MG63 (cell line): Measurements from ENCODE around the gene TTC33. TPM values are rescaled to one million over a fixed set of nuclear protein-coding genes. Genes with fewer than 3 reads are reported as not detected.
A peak's percentile ranks its signal among the peaks of the same experiment; 100 is the strongest.
"Not testable (repeated sequence)": the region's sequence is repeated elsewhere in the genome, so short reads cannot be mapped to it uniquely, and the experiment has no call there.

Experiments used
- DNase-seq: peaks from one replicate; pipeline ENCODE4 v3.0.0-alpha.2; 2020
- H3K27me3 ChIP-seq: fragments of 250-450 bp; sonication (Bioruptor Pico); 2 replicates; pipeline ENCODE4 v1.5.1; 2020; ENCODE audit warnings: mild to moderate bottlenecking, moderate library complexity
- H3K36me3 ChIP-seq: fragments of 250-450 bp; sonication (Bioruptor Pico); 2 replicates; pipeline ENCODE4 v1.5.1; 2020; ENCODE audit warnings: mild to moderate bottlenecking, moderate library complexity
- H3K4me3 ChIP-seq: fragments of 250-450 bp; sonication (Bioruptor Pico); 2 replicates; pipeline ENCODE4 v1.5.1; 2020; ENCODE audit warnings: mild to moderate bottlenecking, moderate library complexity
- H3K9me3 ChIP-seq: fragments of 250-450 bp; sonication (Bioruptor Pico); 2 replicates; pipeline ENCODE4 v1.5.1; 2020; ENCODE audit warnings: mild to moderate bottlenecking, moderate library complexity
- total RNA-seq: library from RNA; depleted of rRNA; stranded (reverse); fragments of >200 nt; shearing (Covaris generic); gene quantifications from 2 replicates; pipeline ENCODE4 v1.2.3, GENCODE V29; 2014; ENCODE audit warnings: low replicate concordance; rRNA removed

Gene TTC33
- 16.3 and 33.5 TPM in 2 replicates for total RNA-seq

- H3K27me3 ChIP-seq, result no peaks in the 10 kb centered on the region
- H3K4me3 ChIP-seq, result peak within 1 kb of the TSS; percentile 79
- peaks cover 15% of the 10 kb centered on the region for H3K36me3 ChIP-seq
- peaks cover 9% of the 10 kb centered on the region for H3K9me3 ChIP-seq
- peak; percentile 98 for DNase-seq
Observed at GRCh38 chr5:40755407-40756365, at the start of gene TTC33. Gene TTC33 (minus strand): TSS chr5:40755961. CDS start chr5:40747018, 8,943 bp downstream.

DNA sequence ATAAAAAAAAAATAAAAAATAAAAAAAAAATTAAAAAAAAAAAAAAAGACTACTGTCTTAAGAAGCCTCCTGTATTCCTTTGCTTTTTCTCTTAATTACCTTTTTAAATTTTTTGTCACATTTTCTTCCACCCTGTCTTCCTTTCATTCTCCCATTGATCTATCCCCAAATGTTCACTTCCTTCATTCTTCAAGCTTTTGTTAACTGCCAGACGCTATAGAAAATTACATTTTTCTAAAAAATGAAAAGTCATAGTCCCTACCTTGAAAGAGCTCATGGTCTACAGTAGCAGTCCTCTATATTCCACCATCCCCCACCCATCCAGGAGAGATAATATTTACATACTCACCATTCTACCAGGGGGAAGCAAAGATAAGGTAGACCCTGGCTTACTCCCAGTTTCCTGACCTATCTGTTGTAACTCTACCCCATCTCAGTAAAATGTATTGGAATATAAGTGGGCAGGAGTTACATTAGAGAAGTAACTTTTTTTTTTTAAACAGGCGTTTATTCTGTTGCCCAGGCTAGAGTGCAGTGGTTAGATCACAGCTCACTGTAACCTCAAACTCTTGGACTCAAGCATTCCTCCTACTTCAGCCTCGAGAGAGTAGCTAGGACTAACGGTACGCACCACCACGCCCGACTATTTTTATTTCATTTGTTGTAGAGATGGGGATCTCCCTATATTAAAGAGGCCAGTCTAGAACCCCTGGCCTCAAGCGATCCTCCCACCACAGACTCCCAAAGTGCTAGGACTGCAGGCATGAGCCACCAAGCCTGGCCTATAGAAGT lies 46.2 kb upstream of the TTC33 start:
- no peaks in the 10 kb centered on the region for H3K36me3 ChIP-seq
- no peaks in the 10 kb centered on the region for H3K27me3 ChIP-seq
- DNase-seq, result no peak
- H3K4me3 ChIP-seq, result no peak overlapping the region
- H3K9me3 ChIP-seq, result no peaks in the 10 kb centered on the region

DNA sequence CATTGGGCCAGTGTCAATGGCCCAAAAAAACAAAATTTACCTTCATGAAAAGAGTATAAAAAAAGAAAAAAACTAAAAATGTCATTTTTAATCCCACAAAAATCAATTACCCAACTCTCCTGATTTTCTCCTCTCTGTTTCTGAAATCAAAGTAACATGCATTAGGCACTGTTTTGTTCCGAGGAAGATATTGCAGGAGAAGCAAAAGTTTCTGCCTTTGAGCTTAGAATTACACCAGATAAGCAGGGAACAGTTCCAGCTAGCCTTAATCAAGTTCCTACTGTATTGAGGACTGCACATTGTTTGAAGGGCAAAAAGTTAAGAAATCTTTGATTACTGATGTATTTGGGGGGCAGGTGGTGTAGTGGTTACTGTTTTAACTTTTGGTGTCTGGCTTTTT lies 43.5 kb upstream of the TTC33 start:
- H3K4me3 ChIP-seq, result peak overlapping the region; percentile 97
- peaks cover 10% of the 10 kb centered on the region for H3K36me3 ChIP-seq
- no peak for DNase-seq
- no peaks in the 10 kb centered on the region for H3K9me3 ChIP-seq
- H3K27me3 ChIP-seq, result no peaks in the 10 kb centered on the region

DNA sequence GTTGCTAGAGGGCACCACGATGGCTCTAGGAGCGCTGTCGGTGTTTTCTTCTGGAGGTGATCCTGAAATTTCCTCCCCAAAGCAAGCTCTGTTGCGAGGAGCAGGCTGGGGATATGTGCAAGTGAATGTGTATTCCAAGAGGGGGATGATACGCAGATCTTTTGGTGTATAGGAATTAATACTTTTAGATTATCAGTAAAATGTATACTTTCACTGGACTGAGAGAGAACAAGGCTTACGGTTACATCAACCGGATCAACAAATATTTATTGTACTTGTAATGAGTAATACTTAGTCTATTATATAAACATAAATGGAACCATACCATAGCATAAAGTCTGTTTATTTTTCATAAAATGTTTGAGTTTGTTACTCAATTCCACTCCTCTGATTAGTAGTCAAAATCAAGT lies 43.0 kb upstream of the TTC33 start:
- no peaks in the 10 kb centered on the region for H3K27me3 ChIP-seq
- H3K4me3 ChIP-seq, result peak overlapping the region; percentile 97
- no peaks in the 10 kb centered on the region for H3K9me3 ChIP-seq
- H3K36me3 ChIP-seq, result peaks cover 13% of the 10 kb centered on the region
- no peak for DNase-seq

DNA sequence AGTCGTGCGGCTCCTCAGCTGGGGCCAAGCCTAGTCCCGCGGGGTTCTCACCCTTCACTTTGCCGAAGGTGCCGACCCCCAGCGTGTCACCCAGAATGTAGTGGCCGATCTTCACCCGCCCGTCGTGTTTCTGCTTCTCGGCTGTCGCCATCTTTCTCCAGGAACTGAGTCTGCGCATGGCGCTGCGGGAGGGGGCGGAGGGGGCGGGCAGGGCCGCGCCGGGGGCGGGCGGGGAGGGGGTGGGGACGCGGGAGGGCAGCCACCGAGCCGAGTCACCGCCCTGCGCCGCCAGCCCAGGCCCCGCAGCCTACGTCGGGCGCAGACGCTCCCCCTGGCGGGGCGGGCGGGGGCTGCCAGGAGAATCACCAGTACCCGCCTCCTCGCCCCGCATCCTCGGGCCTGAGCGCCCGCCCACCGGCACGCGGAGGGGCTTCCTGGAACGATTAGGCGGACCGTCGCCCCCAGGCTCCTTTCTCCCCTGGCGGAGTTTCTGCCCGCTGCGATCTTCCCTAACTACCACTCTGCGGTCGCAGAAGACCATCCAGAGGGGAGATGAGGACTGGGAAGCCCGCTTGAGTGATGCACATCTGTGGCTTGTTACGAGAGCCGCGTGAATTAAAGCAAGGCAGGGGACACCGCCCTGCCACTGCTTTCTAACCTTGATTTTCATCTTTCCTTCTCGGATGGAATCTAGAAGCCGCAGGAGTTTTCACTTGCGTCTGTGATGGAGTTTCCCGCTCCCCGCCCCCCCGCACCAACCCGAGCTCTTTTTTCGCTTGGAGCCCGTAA lies 42.4 kb upstream of the TTC33 start, which contains the start of gene PRKAA1:
TSS of gene PRKAA1 (minus strand) at position 363 of the 789 bp plus-strand sequence. CDS start at position 178, 185 bp downstream.
- Histone ChIP-seq H3K27me3 (no peaks in the 10 kb centered on the region), H3K36me3 (peaks cover 13% of the 10 kb centered on the region), H3K4me3 (peak within 1 kb of the TSS; percentile 97), H3K9me3 (no peaks in the 10 kb centered on the region)
- peak; percentile 92 for DNase-seq

- Histone ChIP-seq H3K9me3 (no peaks in the 10 kb centered on the region), H3K4me3 (peak overlapping the region; percentile 97), H3K36me3 (peaks cover 13% of the 10 kb centered on the region), H3K27me3 (no peaks in the 10 kb centered on the region)
- peak; percentile 86 for DNase-seq
Observed at GRCh38 chr5:40797273-40798011, 41.7 kb upstream of the TTC33 start.

GRCh38 chr5:40796487-40796889 lies 40.7 kb upstream of the TTC33 start:
- H3K27me3 ChIP-seq, result no peaks in the 10 kb centered on the region
- DNase-seq, result peak; percentile 10
- peaks cover 13% of the 10 kb centered on the region for H3K36me3 ChIP-seq
- no peaks in the 10 kb centered on the region for H3K9me3 ChIP-seq
- H3K4me3 ChIP-seq, result peak overlapping the region; percentile 97

GRCh38 chr5:40794877-40795276 lies 39.1 kb upstream of the TTC33 start:
- not testable (repeated sequence) for DNase-seq

GRCh38 chr5:40794340-40794739 lies 38.6 kb upstream of the TTC33 start:
- not testable (repeated sequence) for DNase-seq, H3K27me3 ChIP-seq, H3K4me3 ChIP-seq, H3K9me3 ChIP-seq
- peaks cover 13% of the 10 kb centered on the region for H3K36me3 ChIP-seq

More at GRCh38 chr5:40794877-40795276, 39.1 kb upstream of the TTC33 start:
- peaks cover 13% of the 10 kb centered on the region for H3K36me3 ChIP-seq
- H3K9me3 ChIP-seq, H3K27me3 ChIP-seq, H3K4me3 ChIP-seq: not testable (repeated sequence)

DNA sequence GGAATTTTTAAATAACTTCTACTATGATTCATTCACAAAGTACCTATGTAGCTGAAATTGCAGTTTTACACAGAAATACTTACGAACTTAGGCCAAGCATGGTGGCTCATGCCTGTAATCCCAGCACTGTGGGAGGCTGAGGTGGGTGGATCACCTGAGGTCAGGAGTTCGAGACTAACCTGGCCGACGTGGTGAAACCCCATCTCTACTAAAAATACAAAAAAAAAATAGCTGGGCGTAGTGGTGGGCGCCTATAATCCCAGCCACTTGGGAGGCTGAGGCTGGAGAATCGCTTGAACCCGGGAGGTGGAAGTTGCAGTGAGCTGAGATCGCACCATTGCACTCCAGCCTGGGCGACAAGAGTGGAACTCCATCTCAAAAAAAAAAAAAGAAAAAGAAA lies 36.9 kb upstream of the TTC33 start:
- not testable (repeated sequence) for H3K4me3 ChIP-seq, DNase-seq, H3K9me3 ChIP-seq, H3K27me3 ChIP-seq
- peaks cover 29% of the 10 kb centered on the region for H3K36me3 ChIP-seq

GRCh38 chr5:40791715-40792139 lies 36.0 kb upstream of the TTC33 start:
- no peak overlapping the region for H3K4me3 ChIP-seq
- H3K36me3 ChIP-seq, result peaks cover 29% of the 10 kb centered on the region
- no peaks in the 10 kb centered on the region for H3K27me3 ChIP-seq
- no peak for DNase-seq
- H3K9me3 ChIP-seq, result peaks cover 9% of the 10 kb centered on the region

DNA sequence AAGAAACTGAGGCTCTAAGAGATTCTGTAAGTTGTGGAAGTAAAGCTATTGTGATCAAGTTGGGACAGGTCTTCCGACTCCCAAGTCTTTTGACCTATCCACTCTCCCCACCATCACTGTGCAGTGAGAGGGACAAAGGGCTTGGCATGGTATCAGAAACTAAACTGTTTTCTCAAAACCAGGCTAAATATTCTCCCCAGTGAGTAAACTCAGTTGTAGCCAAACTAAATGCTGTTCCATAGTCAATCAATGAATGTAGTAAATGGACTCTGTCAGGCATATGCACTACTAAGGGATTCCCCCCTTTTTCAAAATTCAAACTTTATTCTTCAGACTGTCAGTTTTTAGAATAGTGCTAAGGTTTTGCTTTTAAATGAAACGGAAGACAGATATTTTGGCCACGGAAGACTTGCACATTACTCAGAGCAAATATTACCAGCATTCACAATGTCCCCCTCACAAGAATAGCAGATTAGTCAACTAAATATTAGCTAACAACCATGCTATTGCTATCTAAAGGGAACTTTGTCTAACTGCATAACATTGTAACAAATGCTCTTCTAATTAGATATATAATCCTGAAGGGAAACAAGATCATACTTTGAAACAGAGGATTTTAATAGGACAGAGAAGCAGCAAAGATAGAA lies 35.3 kb upstream of the TTC33 start:
- no peak overlapping the region for H3K4me3 ChIP-seq
- H3K9me3 ChIP-seq, result peaks cover 9% of the 10 kb centered on the region
- DNase-seq, result no peak
- peaks cover 32% of the 10 kb centered on the region for H3K36me3 ChIP-seq
- H3K27me3 ChIP-seq, result no peaks in the 10 kb centered on the region

DNA sequence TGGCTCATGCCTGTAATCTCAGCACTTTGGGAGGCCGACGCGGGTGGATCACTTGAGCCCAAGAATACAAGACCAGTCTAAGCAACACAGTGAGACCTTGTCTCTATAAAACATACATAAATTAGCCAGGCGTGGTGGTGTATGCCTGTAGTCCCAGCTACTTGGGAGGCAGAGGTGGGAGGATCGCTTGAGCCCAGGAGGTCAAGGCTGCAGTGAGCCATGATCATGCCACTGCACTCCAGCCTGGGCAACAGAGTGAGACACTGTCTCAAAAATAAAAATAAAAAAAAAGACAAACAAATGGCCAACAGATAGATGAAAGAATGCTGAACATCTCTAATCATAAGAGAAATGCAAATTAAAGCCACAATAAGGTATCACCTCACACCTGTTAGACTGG lies 33.2 kb upstream of the TTC33 start:
- H3K4me3 ChIP-seq, DNase-seq, H3K27me3 ChIP-seq, H3K9me3 ChIP-seq: not testable (repeated sequence)
- H3K36me3 ChIP-seq, result peaks cover 22% of the 10 kb centered on the region

DNA sequence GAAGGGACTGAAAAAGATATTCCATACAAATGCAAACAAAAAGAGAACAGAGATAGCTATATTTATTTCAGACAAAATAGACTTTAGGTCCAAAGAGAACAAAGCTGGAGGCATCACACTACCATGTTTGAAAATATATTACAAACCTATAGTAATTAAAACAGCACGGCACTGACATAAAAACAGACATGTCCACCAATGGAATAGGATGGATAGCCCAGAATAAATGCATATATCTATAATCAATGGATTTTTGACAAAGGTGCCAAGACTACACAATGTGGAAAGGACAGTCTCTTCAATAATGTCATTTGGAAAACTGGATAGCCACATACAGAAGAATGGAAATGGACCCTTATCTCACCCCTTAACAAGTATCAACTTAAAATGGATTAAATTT lies 32.2 kb upstream of the TTC33 start:
- H3K36me3 ChIP-seq, result peaks cover 22% of the 10 kb centered on the region
- no peak overlapping the region for H3K4me3 ChIP-seq
- peaks cover 9% of the 10 kb centered on the region for H3K9me3 ChIP-seq
- H3K27me3 ChIP-seq, result no peaks in the 10 kb centered on the region
- no peak for DNase-seq

DNA sequence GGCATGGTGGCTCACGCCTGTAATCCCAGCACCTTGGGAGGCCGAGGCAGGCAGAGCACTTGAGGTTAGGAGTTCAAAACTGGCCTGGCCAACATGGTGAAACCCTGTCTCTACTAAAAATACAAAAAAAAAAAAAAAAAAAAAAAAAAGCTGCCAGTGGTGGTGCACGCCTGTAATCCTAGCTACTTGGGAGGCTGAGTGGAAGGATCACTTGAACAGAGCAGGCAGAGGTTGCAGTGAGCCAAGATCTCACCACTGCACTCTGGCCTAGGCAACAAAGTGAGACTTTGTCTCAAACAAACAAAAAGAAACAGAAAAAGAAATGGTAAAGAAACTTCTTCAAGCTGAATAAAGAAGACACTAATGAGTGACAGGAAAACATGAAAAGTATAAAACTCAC lies 30.9 kb upstream of the TTC33 start:
- not testable (repeated sequence) for DNase-seq, H3K9me3 ChIP-seq, H3K27me3 ChIP-seq, H3K4me3 ChIP-seq
- peaks cover 22% of the 10 kb centered on the region for H3K36me3 ChIP-seq
